ENCODE data around the gene KCNQ5.
"Not testable (repeated sequence)": the region's sequence is repeated elsewhere in the genome, so short reads cannot be mapped to it uniquely, and the experiment has no call there.

The KCNQ5 gene

DNA sequence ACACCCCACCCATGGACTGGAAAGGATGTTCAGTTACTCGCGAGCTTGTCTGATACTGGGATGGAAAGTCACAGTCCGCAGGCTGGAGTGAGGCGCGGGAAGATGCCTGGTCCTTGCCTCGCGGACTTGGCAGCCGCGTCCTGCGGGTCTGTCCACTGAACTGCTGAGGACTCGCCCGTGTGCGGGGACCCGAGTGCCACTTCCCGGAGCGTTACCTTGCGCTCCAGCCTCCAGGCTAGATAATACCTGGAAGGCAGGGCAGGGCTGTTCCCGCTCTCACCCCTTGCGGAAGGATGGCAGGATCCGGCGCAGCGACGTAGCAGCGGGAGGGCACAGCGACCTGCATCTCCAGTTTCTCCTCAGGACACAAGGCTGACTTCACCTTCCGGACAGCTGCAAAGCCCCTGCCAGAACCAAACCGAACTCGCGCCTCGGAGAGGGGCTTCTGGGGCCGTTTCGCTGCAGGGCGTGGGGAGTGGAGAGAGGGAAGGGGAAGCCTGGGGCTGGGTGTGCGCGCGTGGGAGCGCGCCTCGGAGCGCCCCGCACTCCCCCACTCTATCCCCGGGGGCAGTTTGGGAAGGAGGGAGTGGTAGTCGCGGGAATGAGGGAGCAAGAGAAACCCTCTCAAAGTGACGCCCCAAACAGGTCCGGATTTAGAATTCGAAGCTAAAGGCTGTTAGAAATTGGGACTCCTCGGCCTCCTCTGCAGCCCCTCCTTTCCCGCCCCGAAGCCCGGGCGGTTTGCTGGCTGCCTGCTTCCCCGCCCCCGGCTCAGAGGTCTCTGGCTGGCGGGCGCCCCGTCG, at the start of gene KCNQ5:
Gene KCNQ5 (plus strand): TSS at position 774 of the 803 bp plus-strand sequence.
- DNase-seq (ENCODE audit: low read depth, low spot score) = peak; percentile 30

DNA sequence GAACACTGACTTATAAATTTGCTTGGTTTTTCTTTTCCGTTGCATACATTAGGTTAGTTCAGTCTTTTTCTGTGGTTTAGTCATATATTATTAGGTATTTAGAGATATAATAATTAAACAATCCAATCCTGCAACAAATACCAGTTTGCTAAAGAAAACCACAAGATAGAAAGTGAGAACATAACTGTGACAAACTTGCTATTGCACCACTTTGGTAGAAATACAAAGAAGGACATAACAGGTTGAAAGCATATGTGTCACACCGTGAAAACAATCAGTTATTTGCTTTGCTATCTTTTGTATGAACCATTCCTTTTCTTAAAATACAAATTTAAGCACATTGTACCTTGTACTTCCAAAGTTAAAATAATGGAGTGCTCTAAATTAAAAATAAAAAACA, 42.0 kb upstream of the KCNQ5 start:
- DNase-seq (ENCODE audit: low read depth, low spot score) = no peak

DNA sequence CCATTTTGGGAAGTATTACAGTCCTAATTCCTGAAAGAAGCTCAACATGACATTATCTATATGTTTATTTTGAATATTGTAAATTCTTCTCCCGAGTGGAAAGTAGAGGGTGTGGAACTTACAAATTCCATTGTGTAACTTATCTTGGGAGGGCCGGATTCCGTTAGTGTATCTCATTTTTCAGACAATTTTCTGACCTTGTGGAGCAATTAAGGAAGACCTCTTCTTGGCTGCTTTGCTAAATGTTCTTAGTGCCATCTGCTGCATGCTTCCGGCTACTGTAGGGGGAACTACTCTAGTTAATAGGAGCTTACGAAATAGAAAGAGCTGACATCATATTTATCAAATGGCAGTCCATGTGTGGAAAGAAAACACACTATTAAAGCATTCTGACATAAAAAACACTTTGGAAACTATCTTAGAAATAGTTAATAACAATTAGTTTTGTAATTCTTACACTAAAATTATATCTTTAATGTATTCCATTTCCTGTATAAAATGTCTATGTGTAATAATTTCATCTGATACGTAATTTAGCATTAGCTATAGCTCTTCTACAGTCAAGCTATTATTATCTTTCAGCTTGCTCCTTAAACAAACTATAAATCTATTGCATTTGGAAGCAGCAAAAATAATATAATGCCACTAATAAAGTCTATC, 41.5 kb upstream of the KCNQ5 start:
- no peak for DNase-seq (ENCODE audit: low read depth, low spot score)

DNA sequence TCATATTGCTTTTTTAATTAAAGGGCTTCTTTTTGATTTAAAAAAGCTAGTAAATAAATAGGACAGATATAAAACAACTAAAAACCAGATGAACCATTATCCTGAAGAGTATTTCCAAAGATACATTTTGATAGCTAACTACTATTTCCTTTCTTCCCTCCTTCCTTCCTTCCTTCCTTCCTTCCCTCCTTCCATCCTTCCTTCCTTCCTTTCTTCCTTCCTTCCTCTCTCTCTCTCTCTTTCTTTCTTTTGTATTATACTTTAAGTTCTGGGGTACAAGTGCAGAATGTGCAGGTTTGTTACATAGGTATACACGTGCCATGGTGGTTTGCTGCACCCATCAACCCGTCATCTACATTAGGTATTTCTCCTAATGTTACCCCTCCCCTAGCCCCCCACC, 40.9 kb upstream of the KCNQ5 start:
- not testable (repeated sequence) for DNase-seq (ENCODE audit: low read depth, low spot score)

DNA sequence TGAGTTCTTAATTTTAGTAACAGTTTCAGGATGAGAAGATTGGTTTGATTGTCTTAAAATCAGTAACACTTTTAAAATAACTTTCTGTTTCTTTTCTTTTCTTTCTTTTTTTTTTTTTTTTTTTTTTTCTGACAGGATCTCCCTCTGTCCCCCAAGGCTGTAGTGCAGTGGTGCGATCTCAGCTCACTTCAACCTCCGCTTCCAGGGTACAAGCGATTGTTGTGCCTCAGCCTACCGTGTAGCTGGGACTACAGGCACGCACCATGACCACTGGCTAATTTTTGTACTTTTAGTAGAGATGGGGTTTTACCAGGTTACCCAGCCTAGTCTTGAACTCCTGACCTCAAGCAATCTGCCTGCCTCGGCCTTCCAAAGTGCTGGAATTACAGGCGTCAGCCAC, 33.7 kb upstream of the KCNQ5 start:
- no peak for DNase-seq (ENCODE audit: low read depth, low spot score)

DNA sequence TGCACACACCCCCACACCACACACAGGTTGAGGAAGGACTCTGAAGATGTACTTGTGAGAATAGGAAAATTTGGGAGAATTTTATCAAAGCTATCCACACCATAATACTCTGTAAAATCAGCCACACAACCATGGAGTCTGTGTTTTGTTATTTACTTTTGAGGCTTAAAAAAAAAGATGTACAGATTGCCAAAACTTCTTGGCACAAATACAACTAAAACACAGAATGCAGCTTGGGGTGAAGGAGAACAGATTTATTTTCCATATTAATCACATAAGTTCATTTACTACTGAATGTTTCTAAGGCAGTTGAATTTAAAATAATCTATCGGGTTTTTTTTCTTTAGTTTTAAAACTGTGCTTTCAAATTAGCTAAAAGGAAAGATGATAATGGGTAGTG, 32.8 kb upstream of the KCNQ5 start:
- DNase-seq (ENCODE audit: low read depth, low spot score) = no peak

DNA sequence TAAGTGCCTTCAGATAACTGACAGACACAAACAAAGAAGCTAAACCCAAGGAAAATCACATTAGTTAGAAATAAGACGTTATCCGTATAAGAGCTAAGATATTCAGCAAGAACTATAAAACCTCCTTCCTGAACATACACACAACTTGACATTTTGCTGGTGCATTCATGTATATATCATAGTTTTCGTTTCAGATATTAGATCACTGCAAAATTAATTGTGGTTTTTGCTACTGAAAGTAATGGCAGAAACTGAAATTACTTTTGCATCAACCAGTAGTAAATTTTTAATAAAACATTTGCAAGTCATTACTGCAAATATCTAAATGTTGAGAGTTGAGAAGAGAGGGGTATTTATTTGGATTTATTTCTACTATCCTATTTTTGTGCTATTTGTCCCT, 26.1 kb upstream of the KCNQ5 start:
- no peak for DNase-seq (ENCODE audit: low read depth, low spot score)

DNA sequence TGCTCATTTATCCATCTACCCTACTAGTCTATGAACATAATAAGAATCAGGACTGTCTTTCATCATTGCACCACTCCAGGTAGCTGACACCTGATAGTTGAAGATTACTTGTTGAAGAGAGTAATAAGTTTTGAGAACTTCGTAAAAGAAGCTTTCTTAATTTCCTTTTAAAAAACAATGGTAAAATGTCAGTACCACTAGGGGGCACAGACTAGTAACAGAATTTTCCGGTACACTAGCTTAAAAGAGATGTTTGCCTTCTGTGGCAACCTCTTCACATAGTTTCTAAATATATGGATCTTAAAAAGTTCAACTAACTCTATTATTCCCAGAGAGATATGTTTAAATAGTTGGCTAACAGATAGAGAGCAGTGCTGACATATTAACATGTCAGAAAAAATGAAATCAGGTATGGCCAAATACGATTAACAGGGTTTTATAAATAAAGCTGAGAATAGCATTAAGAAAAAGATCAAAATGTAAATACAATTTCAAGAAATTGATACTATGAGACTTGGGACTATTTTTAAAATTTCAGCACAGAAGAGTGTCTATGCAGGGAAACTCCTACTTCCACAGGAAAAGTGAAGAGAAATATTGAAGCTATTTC, 5.4 kb upstream of the KCNQ5 start:
- no peak for DNase-seq (ENCODE audit: low read depth, low spot score)

DNA sequence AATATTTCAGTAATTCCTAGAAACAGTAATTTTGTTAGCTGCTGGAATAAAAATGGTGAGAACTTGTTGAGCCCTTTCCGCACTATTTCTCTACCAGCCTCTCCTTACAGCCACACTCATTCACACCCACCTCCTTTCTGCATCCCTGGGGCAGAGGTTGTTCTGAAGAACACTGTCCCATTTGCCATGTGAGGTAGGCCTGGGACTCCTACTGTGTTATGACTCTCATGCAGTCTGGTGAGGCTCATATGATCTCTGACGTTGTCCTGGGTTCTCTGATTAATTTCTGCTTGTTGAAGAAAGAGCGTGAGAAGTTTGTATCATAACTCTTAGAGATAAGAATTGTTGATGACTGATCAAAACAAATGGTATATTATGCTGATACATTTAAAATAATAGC, 4.1 kb upstream of the KCNQ5 start:
- no peak for DNase-seq (ENCODE audit: low read depth, low spot score)

DNA sequence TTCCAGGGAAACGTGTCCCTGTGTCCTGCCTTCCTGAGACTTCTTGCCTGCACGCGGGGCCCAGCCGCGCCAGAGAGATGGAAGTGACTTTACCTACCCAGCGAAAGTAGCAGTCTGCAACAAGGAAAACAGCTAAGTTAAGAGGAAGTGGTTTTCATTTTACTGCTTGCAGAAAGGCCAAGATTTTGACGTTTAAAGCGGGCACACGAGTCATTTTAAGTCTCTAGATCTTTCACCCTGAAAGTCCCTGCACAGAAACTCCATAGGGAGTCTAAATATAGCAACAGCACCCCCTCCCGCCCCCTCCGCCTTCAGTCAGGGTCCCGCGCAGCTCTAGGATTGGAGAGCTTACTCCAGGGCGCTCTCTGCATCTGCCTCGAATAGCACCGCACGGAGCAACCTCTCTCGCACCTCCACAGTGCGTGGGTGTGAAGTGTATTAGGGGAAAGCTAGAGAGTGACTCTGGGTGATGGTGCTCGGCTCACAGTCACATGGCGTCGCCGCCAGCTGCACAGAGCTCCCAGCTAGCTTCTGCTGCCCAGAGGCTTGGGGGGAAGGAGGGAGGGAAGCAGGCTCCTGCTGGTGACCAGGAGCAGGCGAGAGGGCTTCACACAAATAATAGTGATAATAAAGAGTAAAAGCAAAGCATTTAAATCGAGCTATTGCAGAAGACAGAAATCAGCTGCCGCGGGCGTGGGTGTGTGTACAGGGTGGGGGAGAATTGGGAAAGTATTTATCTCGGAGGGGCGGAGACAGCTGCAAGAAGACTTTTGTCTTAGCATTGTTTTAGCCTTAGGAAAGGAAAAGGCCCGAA, 1.8 kb upstream of the KCNQ5 start:
- no peak for DNase-seq (ENCODE audit: low read depth, low spot score)

DNA sequence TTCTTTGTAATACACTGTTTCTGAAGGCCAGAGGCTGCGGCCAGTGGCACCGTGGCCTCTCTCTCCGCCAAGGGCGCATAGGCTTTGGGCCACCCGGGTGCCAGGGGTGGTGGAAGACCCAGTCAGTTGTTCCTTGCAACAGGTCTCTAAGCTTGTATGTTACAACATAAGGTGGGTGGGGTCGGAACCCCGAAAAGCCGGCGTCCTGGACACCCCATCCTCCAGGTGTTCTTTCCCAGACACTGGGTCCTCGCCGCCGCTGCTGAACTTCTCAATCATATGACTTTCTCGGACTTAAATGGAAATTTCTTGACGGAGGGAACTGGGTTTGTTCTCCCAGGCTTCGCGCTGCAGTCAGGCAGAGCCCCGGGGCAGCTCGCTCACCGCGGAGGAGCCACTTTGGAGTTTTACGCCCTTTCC, 983 bp upstream of the KCNQ5 start:
- DNase-seq (ENCODE audit: low read depth, low spot score) = no peak

DNA sequence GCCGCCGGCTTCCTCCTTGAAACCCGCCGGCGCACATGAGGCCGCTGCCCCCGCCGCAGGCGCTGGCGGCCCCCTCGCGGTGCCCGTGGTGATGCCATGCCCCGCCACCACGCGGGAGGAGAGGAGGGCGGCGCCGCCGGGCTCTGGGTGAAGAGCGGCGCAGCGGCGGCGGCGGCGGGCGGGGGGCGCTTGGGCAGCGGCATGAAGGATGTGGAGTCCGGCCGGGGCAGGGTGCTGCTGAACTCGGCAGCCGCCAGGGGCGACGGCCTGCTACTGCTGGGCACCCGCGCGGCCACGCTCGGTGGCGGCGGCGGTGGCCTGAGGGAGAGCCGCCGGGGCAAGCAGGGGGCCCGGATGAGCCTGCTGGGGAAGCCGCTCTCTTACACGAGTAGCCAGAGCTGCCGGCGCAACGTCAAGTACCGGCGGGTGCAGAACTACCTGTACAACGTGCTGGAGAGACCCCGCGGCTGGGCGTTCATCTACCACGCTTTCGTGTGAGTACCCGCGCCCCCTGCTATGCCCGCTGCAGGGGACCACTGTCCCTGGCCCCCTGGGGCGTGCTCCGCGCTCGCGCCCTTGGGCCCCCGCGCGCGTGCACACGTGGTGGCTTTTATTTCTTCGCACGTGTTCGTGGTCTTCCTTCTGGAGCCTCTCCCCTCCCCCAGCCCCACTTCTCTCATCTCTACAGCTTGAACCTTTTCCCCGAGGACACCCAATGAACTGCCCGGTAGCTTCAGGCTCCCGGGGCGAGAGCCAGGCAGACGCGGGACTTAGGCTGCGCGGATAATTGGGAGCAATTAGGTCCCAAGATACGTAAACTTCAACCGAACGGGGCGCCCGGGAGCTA, 453 bp downstream of the KCNQ5 start:
- no peak for DNase-seq (ENCODE audit: low read depth, low spot score)

DNA sequence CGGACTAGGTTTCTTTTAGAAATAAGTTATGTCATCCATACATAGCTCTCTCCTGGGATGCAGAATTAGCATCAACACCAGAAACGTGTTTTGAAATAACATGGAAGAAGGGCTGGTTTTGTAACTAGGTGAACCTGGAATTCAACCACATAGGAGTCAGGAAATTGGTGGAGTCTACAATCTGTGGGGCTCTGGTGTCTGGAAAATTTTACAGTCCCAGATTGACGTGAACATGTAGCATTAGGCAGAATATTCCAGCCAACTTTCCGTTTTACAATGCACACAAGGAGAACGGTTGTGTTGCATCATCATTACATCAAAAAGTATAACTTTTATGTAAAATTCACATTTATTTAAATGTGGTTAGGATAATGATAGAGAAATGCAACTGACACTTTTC, 1.9 kb downstream of the KCNQ5 start:
- DNase-seq (ENCODE audit: low read depth, low spot score) = no peak

DNA sequence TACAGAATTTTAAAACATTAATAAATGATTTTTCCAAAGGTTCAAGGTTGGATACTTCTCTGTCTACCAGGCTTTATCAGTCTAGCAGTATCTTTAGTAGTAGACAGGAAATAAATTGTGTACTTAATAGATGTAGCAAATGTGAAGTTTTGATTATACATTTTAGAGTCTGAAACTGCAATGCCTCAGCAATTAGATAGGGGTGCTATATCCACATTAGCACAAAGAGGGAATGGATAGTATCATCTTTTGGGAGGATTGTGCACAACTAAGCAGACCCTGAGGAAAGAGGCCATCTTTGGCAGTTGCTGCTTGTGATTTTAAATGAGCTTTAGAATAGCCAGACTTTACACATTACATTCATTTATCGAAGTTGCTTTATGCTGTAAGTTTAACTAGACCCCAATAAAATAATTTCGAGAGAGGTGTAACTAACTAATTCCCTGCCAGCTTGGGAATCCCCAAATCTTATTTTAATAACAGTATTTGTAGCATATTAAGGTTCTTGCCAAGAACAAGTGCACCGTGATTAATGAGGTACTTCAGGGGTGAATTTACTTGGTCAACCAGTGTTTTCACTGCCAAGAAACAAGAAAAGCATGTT, 2.8 kb downstream of the KCNQ5 start:
- DNase-seq (ENCODE audit: low read depth, low spot score) = no peak

DNA sequence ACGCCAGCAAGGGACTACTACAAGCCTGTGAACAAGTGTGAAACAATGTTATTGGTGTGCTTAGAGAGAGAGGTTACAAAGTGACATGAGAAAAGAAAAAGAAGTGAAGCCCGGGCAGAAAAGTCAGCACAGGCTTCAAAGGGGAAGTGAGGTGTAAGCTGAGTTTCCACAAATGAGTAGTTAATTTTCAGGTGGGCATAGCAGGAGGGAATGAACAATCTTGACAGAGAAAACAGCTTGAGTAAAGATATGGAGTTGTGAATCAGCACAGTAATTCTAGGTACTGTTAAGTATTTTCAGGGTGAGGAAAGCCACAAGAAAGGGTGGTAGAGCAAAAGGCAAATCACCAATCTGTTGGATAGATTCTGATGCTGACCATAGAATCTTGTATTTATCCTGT, 4.3 kb downstream of the KCNQ5 start:
- DNase-seq (ENCODE audit: low read depth, low spot score) = no peak

DNA sequence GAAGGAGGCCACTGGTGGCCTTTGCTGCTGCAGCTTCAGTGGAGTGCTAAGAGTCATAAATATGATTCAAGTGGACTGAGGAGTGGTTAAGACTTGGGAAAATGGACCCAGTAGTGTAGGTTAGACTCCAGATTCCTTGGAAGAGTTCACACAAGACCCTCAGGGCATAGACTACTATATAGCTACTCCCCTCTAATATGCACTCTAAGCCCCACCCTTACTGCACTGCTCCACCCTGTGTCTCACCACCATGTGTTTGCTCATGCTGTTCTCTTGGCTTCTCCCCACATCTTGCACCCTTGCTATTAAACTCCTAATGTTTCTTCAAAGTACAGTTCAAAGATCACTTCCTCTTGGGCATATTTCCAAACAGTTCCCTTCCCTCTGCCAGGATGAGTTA, 5.7 kb downstream of the KCNQ5 start:
- no peak for DNase-seq (ENCODE audit: low read depth, low spot score)

DNA sequence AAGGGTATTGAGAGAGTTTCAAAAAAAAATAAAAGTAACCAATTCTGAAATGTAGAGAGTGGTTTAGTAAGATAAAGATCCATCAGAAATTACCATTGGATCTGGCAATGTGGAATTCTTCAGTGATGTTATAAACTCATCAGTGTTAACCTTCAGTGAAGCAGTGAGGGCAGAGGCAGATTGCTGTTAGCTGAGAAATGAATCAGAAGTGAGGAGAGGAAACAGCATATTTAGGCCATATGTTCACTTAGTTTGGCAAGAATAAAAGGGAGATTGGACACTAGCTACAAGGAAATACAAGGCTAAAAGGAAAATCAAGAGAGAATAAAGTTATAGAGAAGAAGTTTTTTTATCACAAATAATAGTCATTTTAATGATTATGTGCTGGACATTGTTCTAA, 9.6 kb downstream of the KCNQ5 start:
- DNase-seq (ENCODE audit: low read depth, low spot score) = no peak

DNA sequence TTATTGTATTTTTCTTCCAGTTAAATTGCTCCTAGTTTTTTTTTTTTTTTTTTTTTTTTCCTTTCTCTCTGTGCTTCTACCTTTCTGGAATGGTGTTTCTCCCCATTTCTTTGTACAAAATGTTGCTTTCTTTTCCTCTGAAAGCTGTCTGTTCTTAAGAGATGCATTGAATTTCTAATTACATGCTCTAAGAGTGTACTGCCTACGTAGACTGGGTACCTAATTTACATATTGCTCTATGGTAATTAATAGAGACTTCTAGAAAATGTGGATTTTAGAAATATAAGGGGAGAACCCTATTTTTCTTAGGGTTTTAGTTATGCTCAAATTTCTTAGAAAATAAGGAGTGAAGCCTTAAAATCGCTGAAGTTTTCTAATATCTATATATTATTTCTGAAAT, 13.8 kb downstream of the KCNQ5 start:
- no peak for DNase-seq (ENCODE audit: low read depth, low spot score)

DNA sequence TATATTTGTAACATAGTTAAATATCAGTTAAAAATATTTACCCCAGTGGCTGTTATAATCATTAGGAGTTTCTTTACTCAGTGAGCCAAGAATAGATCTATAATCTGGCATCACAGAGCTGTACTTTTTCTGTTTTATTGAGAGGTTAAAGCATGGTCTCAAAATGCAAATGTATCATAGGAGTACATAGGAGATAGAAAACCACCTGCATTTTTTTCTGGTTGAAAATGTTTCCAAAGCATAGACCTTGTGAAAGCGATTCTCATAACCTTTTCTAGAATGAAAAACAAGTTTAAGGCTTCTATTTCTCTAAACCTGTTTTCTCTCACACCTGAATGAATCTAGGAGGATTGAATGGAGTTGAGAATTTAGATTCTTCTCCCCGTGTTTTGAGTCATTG, 14.4 kb downstream of the KCNQ5 start:
- no peak for DNase-seq (ENCODE audit: low read depth, low spot score)

DNA sequence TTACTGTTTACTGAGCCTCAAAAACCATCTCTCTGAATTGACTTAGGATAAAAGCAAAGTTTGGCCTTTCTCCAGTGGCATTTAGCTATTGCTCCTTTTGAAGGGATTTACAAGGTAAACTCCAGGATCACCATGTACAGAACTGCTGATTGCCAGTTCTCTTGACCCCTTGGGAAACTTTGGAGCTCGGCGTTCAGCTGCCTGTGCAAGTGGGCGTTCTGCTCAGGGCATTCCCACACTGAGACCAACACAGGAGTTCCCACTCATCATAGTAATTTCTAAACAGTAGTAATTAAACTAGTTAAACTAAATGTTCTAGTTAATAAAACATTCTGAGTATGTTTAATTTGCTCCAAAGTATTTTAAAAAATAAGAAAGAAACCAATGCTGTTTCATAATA, 14.9 kb downstream of the KCNQ5 start:
- no peak for DNase-seq (ENCODE audit: low read depth, low spot score)
